Spleen (tissue), 11 donors: ENCODE measurements around the gene SLC13A4. TPM values are rescaled to one million over a fixed set of nuclear protein-coding genes. Genes with fewer than 3 reads are reported as not detected.
"Not testable (repeated sequence)": the region's sequence is repeated elsewhere in the genome, so short reads cannot be mapped to it uniquely, and the experiment has no call there.

Source experiments
- DNase-seq: peaks from one replicate; pipeline ENCODE4 v3.0.0-alpha.2; 2020
- H3K27ac ChIP-seq, 8 donors: fragments of 200-600 bp; sonication (generic) in 7 of 8; 1 replicate in 4 of 8; 2 replicates in 4 of 8; pipeline versions ENCODE4 v1.5.0 to v1.8.0; 2016 to 2021; ENCODE audit warnings: inconsistent platforms in 4 of 8, mild to moderate bottlenecking in 4 of 8, moderate library complexity in 1 of 8
- H3K27me3 ChIP-seq, 7 donors: fragments of 200-600 bp; sonication (generic) in 6 of 7; replicated peaks in 1 of 7; 1 replicate in 4 of 7; 2 replicates in 3 of 7; pipeline versions ENCODE4 v1.5.0 to v1.8.0; 2016 to 2021; ENCODE audit warnings: inconsistent platforms in 3 of 7, mild to moderate bottlenecking in 1 of 7
- H3K36me3 ChIP-seq, 6 donors: fragments of 200-600 bp; sonication (generic) in 5 of 6; 1 replicate in 4 of 6; 2 replicates in 2 of 6; pipeline versions ENCODE4 v1.5.0 to v1.8.0; 2016 to 2021; ENCODE audit warnings: inconsistent platforms in 2 of 6
- H3K4me1 ChIP-seq, 6 donors: fragments of 200-600 bp; sonication (generic) in 5 of 6; 1 replicate in 3 of 6; 2 replicates in 3 of 6; pipeline versions ENCODE4 v1.5.0 to v1.8.0; 2016 to 2021; ENCODE audit warnings: inconsistent platforms in 3 of 6
- H3K4me3 ChIP-seq, 8 donors: fragments of 200-600 bp; sonication (generic) in 7 of 8; 1 replicate in 4 of 8; 2 replicates in 4 of 8; pipeline versions ENCODE4 v1.5.0 to v1.8.0; 2016 to 2021; ENCODE audit warnings: inconsistent platforms in 4 of 8, mild to moderate bottlenecking in 4 of 8, moderate library complexity in 2 of 8
- H3K9me3 ChIP-seq, 8 donors: fragments of 200-600 bp; sonication (generic) in 7 of 8; 1 replicate in 4 of 8; 2 replicates in 4 of 8; pipeline versions ENCODE4 v1.5.0 to v1.8.0; 2016 to 2021; ENCODE audit warnings: inconsistent platforms in 4 of 8
- POLR2A ChIP-seq, 3 donors: fragments of 450-650 bp; IDR thresholded peaks; one replicate each; pipeline ENCODE4 v1.5.1; 2017; ENCODE audit warnings: antibody characterized with exemption in 3 of 3, mild to moderate bottlenecking in 1 of 3
- POLR2AphosphoS5 ChIP-seq, 3 donors: sonication (generic); formaldehyde crosslinking; IDR thresholded peaks; one replicate each; pipeline ENCODE4 v1.5.1; 2017; ENCODE audit warnings: antibody characterized with exemption in 3 of 3
- WGBS, 5 donors: extraction: QIAGEN DNeasy Blood & Tissue Kit in 3 of 5; methylation state at CpG; one replicate each; pipeline versions ENCODE4 v1.1.5 to v1.1.7; 2013 to 2018; 5-methylcytosine and 5-hydroxymethylcytosine counted together
- intact Hi-C: fragments of 100-400 bp; cut with DNase I; formaldehyde crosslinking; loops from one replicate; pipeline ENCODE4 v1.15.0; 2023; ENCODE audit warnings: low total_unique reads
- polyA plus RNA-seq, 3 donors: library from polyadenylated mRNA; stranded (reverse); fragments of 200-250 nt; gene quantifications; one replicate each; pipeline ENCODE4 v1.2.1, GENCODE V29; 2013
- total RNA-seq, 7 donors: library from RNA; depleted of rRNA in 3 of 7; stranded (reverse); fragments of >200 nt in 3 of 7; fragmentation: NEBNext Ultra II Directional in 4 of 7; extraction: Animal tissue kit (Norgen Biotek cat#: 25700) in 4 of 7; gene quantifications; one replicate each; pipeline versions ENCODE4 v1.1.0 to v1.2.1, GENCODE V29; 2016 to 2021
- TF ChIP-seq, protein P1 (sequence below), 11 experiments: fragments of 200-600 bp in 7 of 11; fragments of 450-650 bp in 4 of 11; sonication (generic) in 4 of 11; IDR thresholded peaks in 8 of 11; conservative IDR thresholded peaks in 3 of 11; 1 replicate in 7 of 11; 2 replicates in 4 of 11; pipeline versions ENCODE4 v1.4.0 to v1.8.0; 2016 to 2021; ENCODE audit warnings: antibody characterized with exemption in 11 of 11, inconsistent platforms in 4 of 11, mild to moderate bottlenecking in 1 of 11
- donor health status: healthy with polysubstance abuse.
- donor health status: DM: no; HTN: no; CAD: no; lungs with moderate emphysema.
- donor health status: DM: no; HTN: no; CAD: no.
- donor health status: Bipolar disorder and iron deficiency.
- donor health status: healthy.
- donor health status: DM: no; HTN: no; CAD: no.
- donor health status: DM: yes; HTN: yes; CAD: no.

SLC13A4 gene
- total and polyA plus RNA-seq, 10 donors: 0.16 to 0.20 TPM; not detected in 8

DNA sequence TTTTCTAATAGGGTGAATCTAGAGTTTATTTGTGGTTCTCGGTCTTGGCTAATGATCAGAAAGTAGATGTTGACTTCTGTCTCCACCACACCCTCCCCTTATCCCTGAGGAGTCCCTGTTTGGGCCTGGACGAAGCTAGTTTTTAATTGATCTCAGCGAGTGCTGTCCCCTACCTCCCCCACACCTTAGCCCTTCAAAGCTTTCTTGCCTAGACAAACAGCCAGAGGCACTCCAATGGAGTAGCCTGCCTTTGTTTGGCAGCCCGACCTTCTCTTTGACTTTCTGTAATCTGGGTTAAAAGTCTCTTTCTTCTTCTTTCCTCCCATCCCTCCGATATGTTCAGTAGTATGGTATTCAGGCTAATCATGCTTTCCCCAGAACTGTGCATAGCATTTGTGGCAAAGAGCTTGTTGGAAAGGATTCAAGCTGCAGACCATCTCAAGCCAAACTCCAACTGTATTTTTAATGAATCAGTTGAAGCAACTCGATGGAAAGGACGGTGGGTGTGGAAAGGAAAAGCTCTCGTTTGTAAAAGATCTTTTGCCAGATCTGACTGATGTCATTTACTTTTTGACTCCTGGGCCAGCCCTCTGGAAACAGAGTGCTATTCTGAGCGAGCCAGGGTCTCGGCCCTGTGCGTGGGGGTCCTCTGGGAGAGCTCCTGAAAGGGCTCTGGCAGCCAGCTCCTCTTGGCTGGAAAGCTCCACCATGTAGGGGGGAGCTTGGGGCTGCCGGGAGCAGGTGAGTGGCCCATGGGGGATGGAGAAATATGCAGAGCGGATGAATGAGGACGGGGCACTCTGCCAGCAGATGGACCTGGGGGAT lies 16.1 kb upstream of the SLC13A4 start:
- TF ChIP-seq POLR2AphosphoS5 (IDR thresholded peaks at IDR 0.05): no peak
- TF ChIP-seq, protein P1, sequence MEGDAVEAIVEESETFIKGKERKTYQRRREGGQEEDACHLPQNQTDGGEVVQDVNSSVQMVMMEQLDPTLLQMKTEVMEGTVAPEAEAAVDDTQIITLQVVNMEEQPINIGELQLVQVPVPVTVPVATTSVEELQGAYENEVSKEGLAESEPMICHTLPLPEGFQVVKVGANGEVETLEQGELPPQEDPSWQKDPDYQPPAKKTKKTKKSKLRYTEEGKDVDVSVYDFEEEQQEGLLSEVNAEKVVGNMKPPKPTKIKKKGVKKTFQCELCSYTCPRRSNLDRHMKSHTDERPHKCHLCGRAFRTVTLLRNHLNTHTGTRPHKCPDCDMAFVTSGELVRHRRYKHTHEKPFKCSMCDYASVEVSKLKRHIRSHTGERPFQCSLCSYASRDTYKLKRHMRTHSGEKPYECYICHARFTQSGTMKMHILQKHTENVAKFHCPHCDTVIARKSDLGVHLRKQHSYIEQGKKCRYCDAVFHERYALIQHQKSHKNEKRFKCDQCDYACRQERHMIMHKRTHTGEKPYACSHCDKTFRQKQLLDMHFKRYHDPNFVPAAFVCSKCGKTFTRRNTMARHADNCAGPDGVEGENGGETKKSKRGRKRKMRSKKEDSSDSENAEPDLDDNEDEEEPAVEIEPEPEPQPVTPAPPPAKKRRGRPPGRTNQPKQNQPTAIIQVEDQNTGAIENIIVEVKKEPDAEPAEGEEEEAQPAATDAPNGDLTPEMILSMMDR (IDR thresholded peaks at IDR 0.05 in 8 of 11, conservative IDR thresholded peaks at IDR 0.05 in 3 of 11): no peak
- TF ChIP-seq POLR2A (IDR thresholded peaks at IDR 0.05): no peak
- no peak overlapping the region for H3K27ac ChIP-seq
- intact Hi-C loops: no loop called here

DNA sequence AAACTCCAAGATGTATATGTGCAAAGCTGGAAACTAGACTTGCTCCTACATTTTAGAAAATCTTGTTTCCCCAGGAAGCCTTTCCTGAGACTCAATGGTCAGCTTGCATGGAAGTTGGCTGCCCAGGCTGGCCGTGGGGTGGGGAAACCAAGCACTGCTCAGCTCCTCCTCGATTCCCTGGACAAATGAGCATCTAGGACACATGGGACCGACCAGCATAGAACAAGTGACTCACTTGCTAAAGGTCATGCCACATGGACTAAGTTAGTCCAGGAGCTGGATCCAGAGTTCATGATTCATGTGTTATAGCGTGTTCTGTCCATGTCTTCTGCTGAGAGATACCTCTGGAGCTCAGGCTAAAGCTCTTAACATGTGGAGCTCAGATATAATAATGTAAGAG lies 14.4 kb upstream of the SLC13A4 start:
- 80 to 90% (median 85%) methylated on average over 4 of the region's 4 CpGs for WGBS, 5 donors
- TF ChIP-seq POLR2A (IDR thresholded peaks at IDR 0.05) (no peak), POLR2AphosphoS5 (IDR thresholded peaks at IDR 0.05) (no peak)
- TF ChIP-seq, protein P1 (IDR thresholded peaks at IDR 0.05 in 8 of 11, conservative IDR thresholded peaks at IDR 0.05 in 3 of 11): no peak
- H3K27me3 ChIP-seq: no peaks in the 10 kb centered on the region

More for the DNA sequence above, 16.1 kb upstream of the SLC13A4 start:
- Histone ChIP-seq H3K9me3 (no peaks in the 10 kb centered on the region), H3K36me3 (no peaks in the 10 kb centered on the region), H3K27me3 (peaks cover 0 to 10% (median 0%) of the 10 kb centered on the region in 7 donors), H3K4me1 (no peaks in the 10 kb centered on the region), H3K4me3 (no peak overlapping the region)
- DNase-seq: no peak
- WGBS, 5 donors: 70 to 84% (median 72%) methylated on average over 14 of the region's 14 CpGs

GRCh38 chr7:135741905-135742304 lies 13.9 kb upstream of the SLC13A4 start:
- no peak for TF ChIP-seq POLR2A (IDR thresholded peaks at IDR 0.05)
- TF ChIP-seq, protein P1 (IDR thresholded peaks at IDR 0.05 in 8 of 11, conservative IDR thresholded peaks at IDR 0.05 in 3 of 11): no peak
- no peak for TF ChIP-seq POLR2AphosphoS5 (IDR thresholded peaks at IDR 0.05)
- intact Hi-C loops: no loop called here
- H3K4me1 ChIP-seq: no peaks in the 10 kb centered on the region
- no peak overlapping the region for H3K27ac ChIP-seq
- no peak overlapping the region for H3K4me3 ChIP-seq
- no peak for DNase-seq
- no peaks in the 10 kb centered on the region for H3K9me3 ChIP-seq
- 57 to 82% (median 61%) methylated on average over 2 of the region's 2 CpGs for WGBS, 5 donors
- no peaks in the 10 kb centered on the region for H3K27me3 ChIP-seq
- H3K36me3 ChIP-seq: no peaks in the 10 kb centered on the region

More for the DNA sequence above, 14.4 kb upstream of the SLC13A4 start:
- intact Hi-C loops: no loop called here
- no peaks in the 10 kb centered on the region for H3K4me1 ChIP-seq
- H3K36me3 ChIP-seq: no peaks in the 10 kb centered on the region
- no peak overlapping the region for H3K4me3 ChIP-seq
- DNase-seq: no peak
- H3K27ac ChIP-seq: no peak overlapping the region
- no peaks in the 10 kb centered on the region for H3K9me3 ChIP-seq

DNA sequence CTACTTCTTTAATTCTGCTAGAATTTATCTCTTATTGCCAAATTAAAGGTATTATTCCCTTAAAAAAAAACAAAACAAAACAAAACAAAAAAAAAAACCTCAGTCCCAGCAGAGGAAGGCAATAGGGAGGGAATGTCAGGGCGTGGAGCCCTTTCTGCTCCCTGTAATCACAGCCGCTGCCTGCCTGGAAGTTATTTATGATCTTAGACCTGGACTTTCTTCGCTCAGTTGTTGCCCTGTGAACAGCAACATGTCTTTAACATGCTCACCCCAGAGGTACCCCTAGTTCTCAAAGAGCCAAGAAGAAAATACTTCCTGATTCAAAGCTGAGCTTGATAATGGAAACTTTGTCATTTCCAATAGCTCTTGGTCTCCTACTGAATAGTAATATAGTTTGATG lies 12.9 kb upstream of the SLC13A4 start:
- intact Hi-C loops: no loop called here
- Histone ChIP-seq H3K36me3 (no peaks in the 10 kb centered on the region), H3K27me3 (no peaks in the 10 kb centered on the region), H3K27ac (no peak overlapping the region), H3K9me3 (no peaks in the 10 kb centered on the region), H3K4me1 (no peaks in the 10 kb centered on the region), H3K4me3 (no peak overlapping the region)
- TF ChIP-seq POLR2AphosphoS5 (IDR thresholded peaks at IDR 0.05) (no peak), POLR2A (IDR thresholded peaks at IDR 0.05) (no peak)
- TF ChIP-seq, protein P1 (IDR thresholded peaks at IDR 0.05 in 8 of 11, conservative IDR thresholded peaks at IDR 0.05 in 3 of 11): no peak
- 71 to 94% (median 86%) methylated on average over 3 of the region's 3 CpGs for WGBS, 5 donors
- no peak for DNase-seq

DNA sequence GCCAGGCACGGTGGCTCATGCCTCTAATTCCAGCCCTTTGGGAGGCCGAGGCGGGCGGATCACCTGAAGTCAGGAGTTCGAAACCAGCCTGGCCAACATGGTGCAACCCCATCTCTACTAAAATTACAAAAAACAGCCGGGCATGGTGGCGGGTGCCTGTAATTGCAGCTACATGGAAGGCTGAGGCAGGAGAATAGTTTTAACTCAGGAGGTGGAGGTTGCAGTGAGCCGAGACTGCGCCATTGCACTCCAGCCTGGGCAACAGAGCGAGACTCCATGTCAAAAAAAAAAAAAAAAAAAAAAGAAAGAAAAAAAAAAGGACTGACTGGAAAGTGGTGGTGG lies 9.3 kb upstream of the SLC13A4 start:
- H3K9me3 ChIP-seq, H3K4me3 ChIP-seq, intact Hi-C loops, H3K27ac ChIP-seq, H3K27me3 ChIP-seq, H3K36me3 ChIP-seq, H3K4me1 ChIP-seq, DNase-seq: not testable (repeated sequence)
- WGBS, 5 donors: 84 to 97% (median 93%) methylated on average over 10 of the region's 10 CpGs
